Measurements from ENCODE around the gene ZNF324. TPM values are rescaled to one million over a fixed set of nuclear protein-coding genes. Genes with fewer than 3 reads are reported as not detected.

Gene ZNF324
- total and polyA plus RNA-seq, 4 donors: 4.6 to 13.9 (median 8.9) TPM

DNA sequence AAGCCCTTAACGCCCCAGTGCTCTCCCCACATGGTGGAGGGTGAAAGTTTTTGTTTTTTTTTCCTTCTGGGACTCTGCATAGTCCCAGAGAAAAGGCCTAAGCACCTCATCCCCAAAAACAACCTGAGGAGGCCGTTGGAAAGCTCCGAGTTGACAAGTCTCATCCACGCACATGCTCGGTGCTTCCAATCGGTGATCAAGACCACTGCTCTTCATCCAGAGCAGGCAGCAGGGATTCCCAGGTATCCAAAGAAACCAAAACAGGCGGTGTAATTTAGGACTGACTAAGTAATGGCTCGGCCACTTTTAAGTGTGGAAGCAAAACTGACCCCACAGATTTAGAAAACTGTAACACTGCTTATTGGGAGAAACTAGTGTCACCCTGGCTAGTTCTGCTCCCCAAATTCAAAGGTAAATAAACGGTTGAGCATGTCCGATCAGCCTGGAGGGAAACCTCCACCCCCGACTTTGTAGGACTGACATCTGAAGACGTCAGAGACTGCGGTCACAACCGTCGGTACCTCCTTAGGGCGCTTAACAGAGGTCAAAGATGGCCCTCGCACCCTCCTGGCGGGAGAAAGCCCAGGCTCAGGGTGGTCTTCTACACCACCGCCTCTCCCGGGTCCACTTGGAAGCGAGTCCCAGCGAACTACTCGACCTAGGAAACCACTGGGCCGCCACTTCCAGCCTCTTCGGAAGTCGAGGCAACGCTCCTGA, 8.3 kb downstream of the ZNF324 start:
- Histone ChIP-seq H3K27ac (ENCODE audit: low read depth in 1 of 2, low read length in 1 of 2) (peak overlapping the region; percentile 86), H3K4me3 (peak overlapping the region; percentile 51), H3K4me1 (ENCODE audit: control insufficient read depth in 5 of 5, insufficient read depth in 5 of 5, low read length in 5 of 5) (peaks cover 0 to 15% (median 5%) of the 10 kb centered on the region in 5 donors), H3K36me3 (ENCODE audit: control insufficient read depth in 4 of 4, insufficient read depth in 4 of 4, low read length in 4 of 4) (peaks cover 2 to 33% (median 12%) of the 10 kb centered on the region in 4 donors), H3K9me3 (ENCODE audit: control insufficient read depth in 4 of 4, insufficient read depth in 3 of 4, low read length in 3 of 4) (no peaks in the 10 kb centered on the region), H3K9ac (ENCODE audit: insufficient read depth in 1 of 2, low read length in 2 of 2) (peak overlapping the region; percentile 51 to 61), H3K27me3 (ENCODE audit: control insufficient read depth in 3 of 3, insufficient read depth in 3 of 3, low read length in 2 of 3) (no peaks in the 10 kb centered on the region)
- DNase-seq: peak in 1 of 3 donors; percentile 9
- TF ChIP-seq CTCF (IDR thresholded peaks at IDR 0.05; ENCODE audit: control extremely low read depth, extremely low read depth): no peak
- ATAC-seq (ENCODE audit: insufficient read depth, low FRiP score): no peak
- 23 to 26% methylated on average over 27 of the region's 27 CpGs for WGBS, 2 donors

- H3K9me3 ChIP-seq (ENCODE audit: control insufficient read depth in 4 of 4, insufficient read depth in 3 of 4, low read length in 3 of 4): no peaks in the 10 kb centered on the region
- DNase-seq (peak; percentile 98 to 99 (median 98)), ATAC-seq (ENCODE audit: insufficient read depth, low FRiP score) (peak; percentile 94)
- peak within 1 kb of the TSS; percentile 78 to 84 for H3K9ac ChIP-seq (ENCODE audit: insufficient read depth in 1 of 2, low read length in 2 of 2)
- peaks cover 2 to 35% (median 12%) of the 10 kb centered on the region in 4 donors for H3K36me3 ChIP-seq (ENCODE audit: control insufficient read depth in 4 of 4, insufficient read depth in 4 of 4, low read length in 4 of 4)
- H3K4me3 ChIP-seq: peak within 1 kb of the TSS; percentile 51
- no peaks in the 10 kb centered on the region for H3K27me3 ChIP-seq (ENCODE audit: control insufficient read depth in 3 of 3, insufficient read depth in 3 of 3, low read length in 2 of 3)
- H3K27ac ChIP-seq (ENCODE audit: low read depth in 1 of 2, low read length in 1 of 2): peak within 1 kb of the TSS; percentile 86
- no peak for TF ChIP-seq CTCF (IDR thresholded peaks at IDR 0.05; ENCODE audit: control extremely low read depth, extremely low read depth)
- H3K4me1 ChIP-seq (ENCODE audit: control insufficient read depth in 5 of 5, insufficient read depth in 5 of 5, low read length in 5 of 5): peaks cover 0 to 15% (median 5%) of the 10 kb centered on the region in 5 donors
- 0 to 1% methylated on average over 64 of the region's 64 CpGs for WGBS, 2 donors
These were observed 9.0 kb downstream of the ZNF324 start, which contains the start of gene ZNF446 for GRCh38 chr19:58475714-58476497. ZNF446 (plus strand) TSS chr19:58476352; CDS start chr19:58477219, 867 bp downstream.

GRCh38 chr19:58476498-58477015, 9.7 kb downstream of the ZNF324 start:
- H3K4me3 ChIP-seq: peak overlapping the region; percentile 51
- H3K27ac ChIP-seq (ENCODE audit: low read depth in 1 of 2, low read length in 1 of 2): peak overlapping the region; percentile 86
- 3% methylated on average over 27 of the region's 27 CpGs for WGBS, 2 donors
- H3K9ac ChIP-seq (ENCODE audit: insufficient read depth in 1 of 2, low read length in 2 of 2): peak overlapping the region; percentile 78 to 84
- ATAC-seq (ENCODE audit: insufficient read depth, low FRiP score) (no peak), DNase-seq (peak in 2 of 3 donors; percentile 21 to 44)
- peaks cover 2 to 35% (median 13%) of the 10 kb centered on the region in 4 donors for H3K36me3 ChIP-seq (ENCODE audit: control insufficient read depth in 4 of 4, insufficient read depth in 4 of 4, low read length in 4 of 4)
- TF ChIP-seq CTCF (IDR thresholded peaks at IDR 0.05; ENCODE audit: control extremely low read depth, extremely low read depth): no peak
- H3K4me1 ChIP-seq (ENCODE audit: control insufficient read depth in 5 of 5, insufficient read depth in 5 of 5, low read length in 5 of 5): peaks cover 0 to 15% (median 5%) of the 10 kb centered on the region in 5 donors
- H3K27me3 ChIP-seq (ENCODE audit: control insufficient read depth in 3 of 3, insufficient read depth in 3 of 3, low read length in 2 of 3): no peaks in the 10 kb centered on the region
- no peaks in the 10 kb centered on the region for H3K9me3 ChIP-seq (ENCODE audit: control insufficient read depth in 4 of 4, insufficient read depth in 3 of 4, low read length in 3 of 4)

Data from lung (tissue), 12 donors.